ENCODE results near the gene NDUFAF5.

Gene NDUFAF5

DNA sequence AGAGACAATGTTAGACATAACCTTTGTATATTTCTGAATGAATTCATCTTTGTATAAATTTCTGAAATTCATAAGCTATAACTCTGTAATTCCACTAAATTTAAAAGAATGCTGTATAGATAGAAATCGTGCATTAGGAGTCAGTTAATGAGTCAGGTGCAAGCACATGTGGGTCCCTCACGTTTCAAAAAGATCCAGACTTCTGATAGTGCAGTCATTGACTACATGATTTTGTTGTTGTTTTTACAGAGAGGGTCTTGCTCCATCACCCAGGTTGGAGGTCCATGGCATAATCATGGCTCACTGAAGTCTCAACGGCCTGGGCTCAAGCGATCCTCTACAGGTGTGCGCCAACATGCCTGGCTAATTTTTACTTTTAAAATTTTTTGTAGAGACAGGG, 14.7 kb upstream of the NDUFAF5 start:
- DNase-seq (ENCODE audit: low read depth in 1 of 2, low spot score in 1 of 2) = no peak
- H3K27ac ChIP-seq (replicated peaks) = no peak overlapping the region
- H3K4me3 ChIP-seq (replicated peaks; ENCODE audit: insufficient read depth, low read length) = no peak overlapping the region
- H3K27me3 ChIP-seq (ENCODE audit: insufficient read depth, poor library complexity, severe bottlenecking) = no peaks in the 10 kb centered on the region
- TF ChIP-seq, protein P1, sequence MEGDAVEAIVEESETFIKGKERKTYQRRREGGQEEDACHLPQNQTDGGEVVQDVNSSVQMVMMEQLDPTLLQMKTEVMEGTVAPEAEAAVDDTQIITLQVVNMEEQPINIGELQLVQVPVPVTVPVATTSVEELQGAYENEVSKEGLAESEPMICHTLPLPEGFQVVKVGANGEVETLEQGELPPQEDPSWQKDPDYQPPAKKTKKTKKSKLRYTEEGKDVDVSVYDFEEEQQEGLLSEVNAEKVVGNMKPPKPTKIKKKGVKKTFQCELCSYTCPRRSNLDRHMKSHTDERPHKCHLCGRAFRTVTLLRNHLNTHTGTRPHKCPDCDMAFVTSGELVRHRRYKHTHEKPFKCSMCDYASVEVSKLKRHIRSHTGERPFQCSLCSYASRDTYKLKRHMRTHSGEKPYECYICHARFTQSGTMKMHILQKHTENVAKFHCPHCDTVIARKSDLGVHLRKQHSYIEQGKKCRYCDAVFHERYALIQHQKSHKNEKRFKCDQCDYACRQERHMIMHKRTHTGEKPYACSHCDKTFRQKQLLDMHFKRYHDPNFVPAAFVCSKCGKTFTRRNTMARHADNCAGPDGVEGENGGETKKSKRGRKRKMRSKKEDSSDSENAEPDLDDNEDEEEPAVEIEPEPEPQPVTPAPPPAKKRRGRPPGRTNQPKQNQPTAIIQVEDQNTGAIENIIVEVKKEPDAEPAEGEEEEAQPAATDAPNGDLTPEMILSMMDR (IDR thresholded peaks at IDR 0.05; ENCODE audit: insufficient read depth, low read length) = no peak
- TF ChIP-seq GABPA (IDR thresholded peaks at IDR 0.05; ENCODE audit: low read depth) (no peak), SPI1 (IDR thresholded peaks at IDR 0.05; ENCODE audit: borderline replicate concordance, low read depth) (no peak), POLR2AphosphoS5 (IDR thresholded peaks at IDR 0.05; ENCODE audit: low read depth) (no peak)
- TF ChIP-seq, protein P2, sequence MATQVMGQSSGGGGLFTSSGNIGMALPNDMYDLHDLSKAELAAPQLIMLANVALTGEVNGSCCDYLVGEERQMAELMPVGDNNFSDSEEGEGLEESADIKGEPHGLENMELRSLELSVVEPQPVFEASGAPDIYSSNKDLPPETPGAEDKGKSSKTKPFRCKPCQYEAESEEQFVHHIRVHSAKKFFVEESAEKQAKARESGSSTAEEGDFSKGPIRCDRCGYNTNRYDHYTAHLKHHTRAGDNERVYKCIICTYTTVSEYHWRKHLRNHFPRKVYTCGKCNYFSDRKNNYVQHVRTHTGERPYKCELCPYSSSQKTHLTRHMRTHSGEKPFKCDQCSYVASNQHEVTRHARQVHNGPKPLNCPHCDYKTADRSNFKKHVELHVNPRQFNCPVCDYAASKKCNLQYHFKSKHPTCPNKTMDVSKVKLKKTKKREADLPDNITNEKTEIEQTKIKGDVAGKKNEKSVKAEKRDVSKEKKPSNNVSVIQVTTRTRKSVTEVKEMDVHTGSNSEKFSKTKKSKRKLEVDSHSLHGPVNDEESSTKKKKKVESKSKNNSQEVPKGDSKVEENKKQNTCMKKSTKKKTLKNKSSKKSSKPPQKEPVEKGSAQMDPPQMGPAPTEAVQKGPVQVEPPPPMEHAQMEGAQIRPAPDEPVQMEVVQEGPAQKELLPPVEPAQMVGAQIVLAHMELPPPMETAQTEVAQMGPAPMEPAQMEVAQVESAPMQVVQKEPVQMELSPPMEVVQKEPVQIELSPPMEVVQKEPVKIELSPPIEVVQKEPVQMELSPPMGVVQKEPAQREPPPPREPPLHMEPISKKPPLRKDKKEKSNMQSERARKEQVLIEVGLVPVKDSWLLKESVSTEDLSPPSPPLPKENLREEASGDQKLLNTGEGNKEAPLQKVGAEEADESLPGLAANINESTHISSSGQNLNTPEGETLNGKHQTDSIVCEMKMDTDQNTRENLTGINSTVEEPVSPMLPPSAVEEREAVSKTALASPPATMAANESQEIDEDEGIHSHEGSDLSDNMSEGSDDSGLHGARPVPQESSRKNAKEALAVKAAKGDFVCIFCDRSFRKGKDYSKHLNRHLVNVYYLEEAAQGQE (IDR thresholded peaks at IDR 0.05; ENCODE audit: insufficient replicate concordance, low read depth) = no peak

DNA sequence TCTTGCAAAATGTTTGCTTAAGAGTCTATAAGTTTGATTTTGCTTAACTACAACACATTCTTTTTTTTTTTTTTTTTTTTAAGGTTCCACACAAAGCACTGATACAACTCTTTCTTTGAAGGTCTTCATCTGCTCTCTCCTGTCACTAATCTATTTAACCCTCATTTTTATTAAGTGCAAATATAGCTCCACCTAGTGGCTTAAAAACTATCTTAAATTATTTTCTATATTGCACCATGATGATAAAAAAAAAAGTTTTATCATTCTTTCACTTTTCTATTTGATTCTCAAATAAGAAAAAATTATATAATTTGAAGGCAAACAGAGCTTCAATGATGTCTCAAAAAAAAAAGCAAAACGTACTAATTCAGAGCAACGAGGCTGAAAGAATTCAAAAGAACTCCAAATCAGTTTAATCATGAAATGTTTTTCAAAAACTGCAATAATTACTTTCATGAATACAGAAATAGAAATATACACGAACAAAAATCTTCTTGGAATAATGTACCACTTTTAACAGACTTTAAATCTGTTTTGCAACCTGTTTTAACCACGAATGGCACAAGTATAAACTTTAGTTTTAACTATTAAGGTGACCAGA, 12.9 kb upstream of the NDUFAF5 start:
- no peak overlapping the region for H3K4me3 ChIP-seq (replicated peaks; ENCODE audit: insufficient read depth, low read length)
- TF ChIP-seq, protein P1 (IDR thresholded peaks at IDR 0.05; ENCODE audit: insufficient read depth, low read length) = no peak
- TF ChIP-seq POLR2AphosphoS5 (IDR thresholded peaks at IDR 0.05; ENCODE audit: low read depth) = no peak
- H3K27ac ChIP-seq (replicated peaks) = no peak overlapping the region
- DNase-seq (ENCODE audit: low read depth in 1 of 2, low spot score in 1 of 2) = no peak
- no peaks in the 10 kb centered on the region for H3K27me3 ChIP-seq (ENCODE audit: insufficient read depth, poor library complexity, severe bottlenecking)

DNA sequence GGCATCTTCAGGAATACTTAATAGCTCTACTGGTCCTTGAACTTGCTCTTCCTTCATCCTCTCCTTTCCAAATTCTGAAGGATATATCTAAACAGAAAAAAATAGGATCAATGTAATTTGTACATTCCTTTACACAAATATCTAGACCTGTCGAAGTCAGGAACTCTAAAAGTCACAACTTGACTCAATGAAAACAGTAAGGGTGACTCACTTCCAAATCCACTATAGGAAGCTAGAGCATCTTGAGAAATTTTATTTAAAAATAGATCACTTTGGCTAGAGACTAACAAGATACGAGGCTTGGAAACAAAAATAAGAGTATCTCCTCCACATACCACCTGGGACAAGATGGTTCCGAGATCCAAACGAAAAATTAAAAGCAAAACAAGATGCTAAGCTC, 12.3 kb upstream of the NDUFAF5 start:
- H3K27ac ChIP-seq (replicated peaks) = no peak overlapping the region
- H3K4me3 ChIP-seq (replicated peaks; ENCODE audit: insufficient read depth, low read length) = no peak overlapping the region
- DNase-seq (ENCODE audit: low read depth in 1 of 2, low spot score in 1 of 2) = no peak
- H3K27me3 ChIP-seq (ENCODE audit: insufficient read depth, poor library complexity, severe bottlenecking) = no peaks in the 10 kb centered on the region
- no peak for TF ChIP-seq SPI1 (IDR thresholded peaks at IDR 0.05; ENCODE audit: borderline replicate concordance, low read depth)
- TF ChIP-seq, protein P1 (IDR thresholded peaks at IDR 0.05; ENCODE audit: insufficient read depth, low read length) = no peak
- TF ChIP-seq, protein P2 (IDR thresholded peaks at IDR 0.05; ENCODE audit: insufficient replicate concordance, low read depth) = no peak
- TF ChIP-seq POLR2AphosphoS5 (IDR thresholded peaks at IDR 0.05; ENCODE audit: low read depth) = no peak
- TF ChIP-seq GABPA (IDR thresholded peaks at IDR 0.05; ENCODE audit: low read depth) = no peak

DNA sequence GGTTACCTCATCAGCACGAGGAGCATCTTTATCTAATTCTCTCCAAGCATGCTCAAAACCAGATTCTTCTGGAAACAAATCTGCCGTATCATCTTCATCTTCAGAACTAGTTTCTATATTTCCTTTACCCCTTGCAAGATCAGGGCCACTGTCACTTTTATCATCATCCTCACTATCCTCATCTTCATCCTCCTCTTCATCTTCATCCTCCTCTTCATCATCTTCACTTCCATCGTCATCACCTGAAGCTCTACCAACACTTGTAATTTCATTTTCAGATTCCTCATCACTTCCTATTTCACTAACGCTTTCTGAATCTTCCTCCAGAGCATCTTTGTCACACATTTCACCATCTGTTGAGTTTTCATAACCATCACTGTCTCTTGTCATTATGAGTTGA, 9.0 kb upstream of the NDUFAF5 start:
- Histone ChIP-seq H3K4me3 (replicated peaks; ENCODE audit: insufficient read depth, low read length) (no peak overlapping the region), H3K27ac (replicated peaks) (no peak overlapping the region), H3K27me3 (ENCODE audit: insufficient read depth, poor library complexity, severe bottlenecking) (no peaks in the 10 kb centered on the region)
- DNase-seq (ENCODE audit: low read depth in 1 of 2, low spot score in 1 of 2) = no peak
- no peak for TF ChIP-seq POLR2AphosphoS5 (IDR thresholded peaks at IDR 0.05; ENCODE audit: low read depth)
- no peak for TF ChIP-seq SPI1 (IDR thresholded peaks at IDR 0.05; ENCODE audit: borderline replicate concordance, low read depth)
- TF ChIP-seq, protein P2 (IDR thresholded peaks at IDR 0.05; ENCODE audit: insufficient replicate concordance, low read depth) = no peak
- TF ChIP-seq, protein P1 (IDR thresholded peaks at IDR 0.05; ENCODE audit: insufficient read depth, low read length) = no peak
- TF ChIP-seq GABPA (IDR thresholded peaks at IDR 0.05; ENCODE audit: low read depth) = no peak

Data from HL-60 (cell line).